ENCODE results near the gene ESRRA. TPM values are rescaled to one million over a fixed set of nuclear protein-coding genes. Genes with fewer than 3 reads are reported as not detected.

Gene ESRRA
- total RNA-seq, 6 experiments from 2014 or later: 28.5 to 82.6 (median 47.7) TPM

- Histone ChIP-seq H3K36me3 (no peaks in the 10 kb centered on the region), H3K27me3 (no peaks in the 10 kb centered on the region), H3K9me3 (no peaks in the 10 kb centered on the region), H3K27ac (peak overlapping the region; percentile 91 to 92 (median 91)), H3K4me3 (peak overlapping the region; percentile 81 to 94 (median 92)), H3K4me1 (peaks cover 0 to 34% (median 17%) of the 10 kb centered on the region in 4 donors)
- ATAC-seq (peak; percentile 78 to 87 (median 82)), DNase-seq (peak; percentile 97 to 99 (median 98))
- WGBS (ENCODE audit: insufficient coverage, low coverage, low lambda C conversion rate, missing lambda C conversion rate): 0% methylated on average over 5 of the region's 58 CpGs
- peak; percentile 50 for TF ChIP-seq POLR2A (IDR thresholded peaks at IDR 0.05)
- TF ChIP-seq, protein P1, sequence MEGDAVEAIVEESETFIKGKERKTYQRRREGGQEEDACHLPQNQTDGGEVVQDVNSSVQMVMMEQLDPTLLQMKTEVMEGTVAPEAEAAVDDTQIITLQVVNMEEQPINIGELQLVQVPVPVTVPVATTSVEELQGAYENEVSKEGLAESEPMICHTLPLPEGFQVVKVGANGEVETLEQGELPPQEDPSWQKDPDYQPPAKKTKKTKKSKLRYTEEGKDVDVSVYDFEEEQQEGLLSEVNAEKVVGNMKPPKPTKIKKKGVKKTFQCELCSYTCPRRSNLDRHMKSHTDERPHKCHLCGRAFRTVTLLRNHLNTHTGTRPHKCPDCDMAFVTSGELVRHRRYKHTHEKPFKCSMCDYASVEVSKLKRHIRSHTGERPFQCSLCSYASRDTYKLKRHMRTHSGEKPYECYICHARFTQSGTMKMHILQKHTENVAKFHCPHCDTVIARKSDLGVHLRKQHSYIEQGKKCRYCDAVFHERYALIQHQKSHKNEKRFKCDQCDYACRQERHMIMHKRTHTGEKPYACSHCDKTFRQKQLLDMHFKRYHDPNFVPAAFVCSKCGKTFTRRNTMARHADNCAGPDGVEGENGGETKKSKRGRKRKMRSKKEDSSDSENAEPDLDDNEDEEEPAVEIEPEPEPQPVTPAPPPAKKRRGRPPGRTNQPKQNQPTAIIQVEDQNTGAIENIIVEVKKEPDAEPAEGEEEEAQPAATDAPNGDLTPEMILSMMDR (IDR thresholded peaks at IDR 0.05): peak in 1 of 4 donors; percentile 21
- intact Hi-C loops (cut with DNase I): no loop called here
These were observed 35.6 kb upstream of the ESRRA start for GRCh38 chr11:64269540-64270220.

GRCh38 chr11:64275031-64275800 is 30.1 kb upstream of the ESRRA start:
- 93% methylated on average over 5 of the region's 15 CpGs for WGBS (ENCODE audit: insufficient coverage, low coverage, low lambda C conversion rate, missing lambda C conversion rate)
- Histone ChIP-seq H3K27ac (no peak overlapping the region), H3K36me3 (peaks cover 0 to 14% (median 2%) of the 10 kb centered on the region in 4 donors)

GRCh38 chr11:64275841-64276240 is 29.5 kb upstream of the ESRRA start:
- 75% methylated on average over 1 of the region's 2 CpGs for WGBS (ENCODE audit: insufficient coverage, low coverage, low lambda C conversion rate, missing lambda C conversion rate)
- no peaks in the 10 kb centered on the region for H3K9me3 ChIP-seq
- H3K27me3 ChIP-seq: no peaks in the 10 kb centered on the region
- peaks cover 0 to 14% (median 2%) of the 10 kb centered on the region in 4 donors for H3K36me3 ChIP-seq
- DNase-seq (no peak), ATAC-seq (no peak)
- TF ChIP-seq POLR2A (IDR thresholded peaks at IDR 0.05): no peak
- TF ChIP-seq, protein P1 (IDR thresholded peaks at IDR 0.05): no peak
- H3K27ac ChIP-seq: no peak overlapping the region
- H3K4me1 ChIP-seq: peaks cover 0 to 23% (median 10%) of the 10 kb centered on the region in 4 donors
- intact Hi-C loops (cut with DNase I): no loop called here
- H3K4me3 ChIP-seq: no peak overlapping the region

More at GRCh38 chr11:64275031-64275800, 30.1 kb upstream of the ESRRA start:
- peaks cover 0 to 23% (median 10%) of the 10 kb centered on the region in 4 donors for H3K4me1 ChIP-seq
- TF ChIP-seq, protein P1 (IDR thresholded peaks at IDR 0.05): no peak
- TF ChIP-seq POLR2A (IDR thresholded peaks at IDR 0.05): no peak
- no peaks in the 10 kb centered on the region for H3K9me3 ChIP-seq
- no peaks in the 10 kb centered on the region for H3K27me3 ChIP-seq
- H3K4me3 ChIP-seq: no peak overlapping the region
- ATAC-seq (no peak), DNase-seq (no peak)
- intact Hi-C loops (cut with DNase I): no loop called here

DNA sequence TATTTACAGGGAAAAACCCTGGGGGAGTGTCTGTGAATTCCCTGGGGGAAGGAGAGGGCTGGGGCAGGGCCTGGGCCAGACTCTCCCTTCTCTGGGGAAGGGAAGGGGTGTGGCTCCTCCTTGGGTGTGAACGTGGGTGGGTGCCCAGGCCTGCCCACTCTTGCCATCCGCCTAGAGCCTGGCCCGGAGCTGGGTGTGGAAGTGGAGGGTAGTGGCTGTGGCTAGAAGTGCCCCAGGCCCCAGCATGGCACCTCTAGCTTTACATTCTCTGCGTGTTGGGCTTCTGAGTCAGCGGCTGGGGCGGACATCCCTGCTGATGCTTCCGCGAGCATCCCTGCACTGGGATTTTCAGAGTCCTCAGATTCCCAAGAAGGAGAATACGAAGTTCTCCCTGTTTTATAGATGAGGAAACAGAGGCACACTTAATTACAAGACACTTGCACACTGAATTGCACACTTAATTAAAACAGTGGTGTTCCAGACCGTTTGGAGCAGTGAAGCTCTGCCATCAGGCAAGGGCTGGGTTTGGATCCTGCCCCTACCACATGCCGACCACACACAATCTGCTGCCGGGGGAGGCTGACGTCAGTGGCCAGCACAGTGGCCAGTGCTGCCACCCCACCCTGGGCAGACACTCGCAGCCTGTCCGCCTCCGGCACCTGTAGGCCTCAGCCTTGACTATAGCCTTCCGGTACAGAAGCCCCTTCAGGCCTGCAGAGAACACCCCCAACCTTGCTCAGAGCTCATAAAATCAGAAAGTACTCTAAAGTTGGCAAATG is 28.5 kb upstream of the ESRRA start:
- Histone ChIP-seq H3K4me1 (peaks cover 0 to 20% (median 9%) of the 10 kb centered on the region in 4 donors), H3K9me3 (no peaks in the 10 kb centered on the region), H3K36me3 (peaks cover 0 to 14% (median 2%) of the 10 kb centered on the region in 4 donors), H3K27ac (no peak overlapping the region), H3K27me3 (no peaks in the 10 kb centered on the region), H3K4me3 (no peak overlapping the region)
- 100% methylated on average over 1 of the region's 17 CpGs for WGBS (ENCODE audit: insufficient coverage, low coverage, low lambda C conversion rate, missing lambda C conversion rate)
- intact Hi-C loops (cut with DNase I): no loop called here
- DNase-seq (peak in 1 of 3 donors; percentile 53), ATAC-seq (no peak)
- TF ChIP-seq, protein P1 (IDR thresholded peaks at IDR 0.05): no peak
- TF ChIP-seq POLR2A (IDR thresholded peaks at IDR 0.05): no peak
